ENCODE results near the gene PTGS1. TPM values are rescaled to one million over a fixed set of nuclear protein-coding genes. Genes with fewer than 3 reads are reported as not detected.

The PTGS1 gene
- total RNA-seq: 0.97 and 5.9 TPM in 2 replicates

GRCh38 chr9:122370869-122371755 is at the start of gene PTGS1:
Gene PTGS1, plus strand, starts transcription at chr9:122371024. Its CDS starts 61 bp downstream, at chr9:122371085.

Other genes starting within 250 kb of the PTGS1 start
- gene NDUFA8, start 211.2 kb upstream of the PTGS1 start, total RNA-seq: 36.3 and 37.2 TPM in 2 replicates
- 0.49 TPM in 1 of 2 replicates, not detected in the other for gene MORN5, start 211.1 kb upstream of the PTGS1 start, total RNA-seq
- gene LHX6, start 142.1 kb upstream of the PTGS1 start, total RNA-seq: 14.1 and 20.4 TPM in 2 replicates
- gene RBM18, start 106.2 kb upstream of the PTGS1 start, total RNA-seq: 6.5 and 9.4 TPM in 2 replicates
- gene MRRF, start 106.1 kb upstream of the PTGS1 start, total RNA-seq: 33.2 and 37.7 TPM in 2 replicates
- not detected in 2 replicates for gene OR1J1, start 106.9 kb downstream of the PTGS1 start, total RNA-seq
- gene OR1J2, start 139.8 kb downstream of the PTGS1 start, total RNA-seq: 0.13 TPM in 1 of 2 replicates, not detected in the other
- 0.25 TPM in 1 of 2 replicates, not detected in the other for gene OR1J4, start 148.1 kb downstream of the PTGS1 start, total RNA-seq
- not detected in 2 replicates for gene OR1N1, start 156.3 kb downstream of the PTGS1 start, total RNA-seq
- not detected in 2 replicates for gene OR1N2, start 182.1 kb downstream of the PTGS1 start, total RNA-seq
- gene OR1L8, start 212.4 kb downstream of the PTGS1 start, total RNA-seq: 0.06 TPM in 1 of 2 replicates, not detected in the other
- not detected in 2 replicates for gene OR1Q1, start 243.7 kb downstream of the PTGS1 start, total RNA-seq

Data from bladder microvascular endothelial cell (primary cell).